Gastrocnemius medialis (tissue), 4 donors: ENCODE data around the gene SPATA46. TPM values are rescaled to one million over a fixed set of nuclear protein-coding genes. Genes with fewer than 3 reads are reported as not detected.

Experiments used
- ATAC-seq, 2 donors: fragments of 150-250 bp; one replicate each; pipeline ENCODE4 v1.9.1; 2016
- DNase-seq, 2 donors: peaks; one replicate each; pipeline ENCODE4 v3.0.0-alpha.2; 2019
- H3K27ac ChIP-seq, 4 donors: fragments of 200-600 bp; sonication (generic); 1 replicate in 1 of 4; 2 replicates in 3 of 4; pipeline ENCODE4 v1.5.1; 2016 to 2018; ENCODE audit warnings: mild to moderate bottlenecking in 2 of 4, moderate library complexity in 1 of 4
- H3K27me3 ChIP-seq, 3 donors: fragments of 200-600 bp; sonication (generic) in 2 of 3; 1 replicate in 1 of 3; 2 replicates in 2 of 3; pipeline versions ENCODE4 v1.5.1 to v1.6.0; 2016 to 2019; ENCODE audit warnings: mild to moderate bottlenecking in 1 of 3, moderate library complexity in 1 of 3
- H3K36me3 ChIP-seq, 2 donors: fragments of 200-600 bp; sonication (generic) in 1 of 2; one replicate each; pipeline ENCODE4 v1.5.1; 2017 to 2018
- H3K4me1 ChIP-seq, 2 donors: fragments of 200-600 bp; sonication (generic) in 1 of 2; one replicate each; pipeline ENCODE4 v1.5.1; 2016 to 2017; ENCODE audit warnings: mild to moderate bottlenecking in 2 of 2
- H3K4me3 ChIP-seq, 4 donors: fragments of 200-600 bp; sonication (generic) in 3 of 4; 1 replicate in 1 of 4; 2 replicates in 3 of 4; pipeline ENCODE4 v1.5.1; 2016 to 2019; ENCODE audit warnings: mild to moderate bottlenecking in 2 of 4
- H3K9me3 ChIP-seq, 3 donors: fragments of 200-600 bp; sonication (generic) in 2 of 3; 1 replicate in 1 of 3; 2 replicates in 2 of 3; pipeline ENCODE4 v1.5.1; 2016 to 2019
- CTCF ChIP-seq, 5 experiments: fragments of 450-650 bp in 3 of 5; fragments of 200-600 bp in 2 of 5; sonication (generic) in 2 of 5; IDR thresholded peaks in 4 of 5; conservative IDR thresholded peaks in 1 of 5; 1 replicate in 4 of 5; 2 replicates in 1 of 5; pipeline ENCODE4 v1.5.1; 2016 to 2019; ENCODE audit warnings: antibody characterized with exemption in 5 of 5, mild to moderate bottlenecking in 3 of 5, moderate library complexity in 3 of 5
- POLR2A ChIP-seq, 2 donors: fragments of 450-650 bp; IDR thresholded peaks; one replicate each; pipeline ENCODE4 v1.6.1; 2017; ENCODE audit warnings: antibody characterized with exemption in 2 of 2, mild to moderate bottlenecking in 2 of 2, moderate library complexity in 2 of 2
- in situ Hi-C, 4 donors: fragments of 200-750 bp; cut with MboI; loops; one replicate each; pipeline versions ENCODE4 v1.15.0 to v1.8.0; 2017; ENCODE audit warnings: low sequenced_read_pairs in 4 of 4
- intact Hi-C: fragments of 100-400 bp; cut with DNase I; formaldehyde crosslinking; loops from one replicate; pipeline ENCODE4 v1.15.1; 2023; ENCODE audit warnings: low total_unique reads
- total RNA-seq, 4 donors: library from RNA; depleted of rRNA; stranded (reverse); fragments of >200 nt; gene quantifications; one replicate each; pipeline versions ENCODE4 v1.1.0 to v1.2.3, GENCODE V29; 2016

SPATA46 gene
- total RNA-seq, 4 donors from 2014 or later: 1.7 TPM; not detected in 3

- ATAC-seq: no peak
- in situ Hi-C loops (no loop called here), intact Hi-C loops (no loop called here)
- Histone ChIP-seq H3K27ac (no peak overlapping the region), H3K27me3 (no peaks in the 10 kb centered on the region), H3K4me3 (no peak overlapping the region), H3K9me3 (no peaks in the 10 kb centered on the region), H3K4me1 (no peaks in the 10 kb centered on the region), H3K36me3 (no peaks in the 10 kb centered on the region)
- TF ChIP-seq CTCF (IDR thresholded peaks at IDR 0.05 in 4 of 5, conservative IDR thresholded peaks at IDR 0.05 in 1 of 5): no peak
- TF ChIP-seq POLR2A (IDR thresholded peaks at IDR 0.05): no peak
- DNase-seq: no peak
Measured at GRCh38 chr1:162365284-162366020, 11.2 kb downstream of the SPATA46 start.

GRCh38 chr1:162364498-162364897 lies 12.2 kb downstream of the SPATA46 start:
- ATAC-seq (no peak), DNase-seq (no peak)
- H3K36me3 ChIP-seq: no peaks in the 10 kb centered on the region
- H3K9me3 ChIP-seq: no peaks in the 10 kb centered on the region
- TF ChIP-seq POLR2A (IDR thresholded peaks at IDR 0.05): no peak
- no peak for TF ChIP-seq CTCF (IDR thresholded peaks at IDR 0.05 in 4 of 5, conservative IDR thresholded peaks at IDR 0.05 in 1 of 5)
- no peaks in the 10 kb centered on the region for H3K4me1 ChIP-seq
- H3K27me3 ChIP-seq: no peaks in the 10 kb centered on the region
- intact Hi-C loops: no loop called here
- in situ Hi-C loops: no loop called here
- H3K27ac ChIP-seq: no peak overlapping the region
- H3K4me3 ChIP-seq: no peak overlapping the region

GRCh38 chr1:162363823-162364222 lies 12.8 kb downstream of the SPATA46 start:
- Histone ChIP-seq H3K27ac (no peak overlapping the region), H3K4me3 (no peak overlapping the region), H3K27me3 (no peaks in the 10 kb centered on the region), H3K9me3 (no peaks in the 10 kb centered on the region), H3K36me3 (no peaks in the 10 kb centered on the region), H3K4me1 (no peaks in the 10 kb centered on the region)
- intact Hi-C loops (no loop called here), in situ Hi-C loops (no loop called here)
- no peak for TF ChIP-seq CTCF (IDR thresholded peaks at IDR 0.05 in 4 of 5, conservative IDR thresholded peaks at IDR 0.05 in 1 of 5)
- TF ChIP-seq POLR2A (IDR thresholded peaks at IDR 0.05): no peak
- no peak for ATAC-seq
- no peak for DNase-seq

GRCh38 chr1:162361349-162361748 lies 15.3 kb downstream of the SPATA46 start:
- H3K27me3 ChIP-seq: no peaks in the 10 kb centered on the region
- no peaks in the 10 kb centered on the region for H3K9me3 ChIP-seq
- no peaks in the 10 kb centered on the region for H3K4me1 ChIP-seq
- DNase-seq (no peak), ATAC-seq (no peak)
- H3K36me3 ChIP-seq: no peaks in the 10 kb centered on the region
- intact Hi-C loops: no loop called here
- no peak overlapping the region for H3K27ac ChIP-seq
- no peak for TF ChIP-seq POLR2A (IDR thresholded peaks at IDR 0.05)
- TF ChIP-seq CTCF (IDR thresholded peaks at IDR 0.05 in 4 of 5, conservative IDR thresholded peaks at IDR 0.05 in 1 of 5): no peak
- in situ Hi-C loops: no loop called here
- H3K4me3 ChIP-seq: no peak overlapping the region

- H3K4me3 ChIP-seq: no peak overlapping the region
- DNase-seq (no peak), ATAC-seq (no peak)
- intact Hi-C loops (no loop called here), in situ Hi-C loops (no loop called here)
- no peaks in the 10 kb centered on the region for H3K27me3 ChIP-seq
- no peaks in the 10 kb centered on the region for H3K36me3 ChIP-seq
- TF ChIP-seq POLR2A (IDR thresholded peaks at IDR 0.05) (no peak), CTCF (IDR thresholded peaks at IDR 0.05 in 4 of 5, conservative IDR thresholded peaks at IDR 0.05 in 1 of 5) (no peak)
- H3K4me1 ChIP-seq: no peaks in the 10 kb centered on the region
- H3K9me3 ChIP-seq: no peaks in the 10 kb centered on the region
- H3K27ac ChIP-seq: no peak overlapping the region
Measured at GRCh38 chr1:162360874-162361260, 15.8 kb downstream of the SPATA46 start.
